Motor neuron (in vitro differentiated cells): ENCODE measurements around the gene TAF11L11. TPM values are rescaled to one million over a fixed set of nuclear protein-coding genes. Genes with fewer than 3 reads are reported as not detected.
"Not testable (repeated sequence)": the region's sequence is repeated elsewhere in the genome, so short reads cannot be mapped to it uniquely, and the experiment has no call there.

Experiments used
- ATAC-seq, 8 experiments: fragments of 200-7000 bp; cut with Tn5 transposase; replicated peaks in 6 of 8; 2 replicates each; pipeline ENCODE4 v1.8.0; 2021; ENCODE audit warnings: mild to moderate bottlenecking in 8 of 8, moderate library complexity in 8 of 8
- H3K27ac ChIP-seq, 2 donors: fragments of 250-450 bp; sonication (Bioruptor Pico); 2 replicates each; pipeline ENCODE4 v1.9.0; 2021; ENCODE audit warnings: antibody characterized with exemption in 2 of 2, mild to moderate bottlenecking in 2 of 2, moderate library complexity in 1 of 2
- H3K4me1 ChIP-seq, 2 donors: fragments of 250-450 bp; sonication (Bioruptor Pico); replicated peaks in 1 of 2; 2 replicates each; pipeline ENCODE4 v1.6.1; 2021; ENCODE audit warnings: antibody characterized with exemption in 2 of 2, mild to moderate bottlenecking in 2 of 2, moderate library complexity in 1 of 2
- H3K4me3 ChIP-seq, 5 donors: fragments of 250-450 bp; sonication (Bioruptor Pico); 2 replicates each; pipeline ENCODE4 v1.9.0; 2021; ENCODE audit warnings: antibody characterized with exemption in 5 of 5, mild to moderate bottlenecking in 5 of 5, moderate library complexity in 4 of 5
- WGBS, 10 experiments: fragments of 450-650 bp; shearing (Covaris generic); methylation state at CpG; one replicate each; pipeline ENCODE4 v1.0.0; 2022; 5-methylcytosine and 5-hydroxymethylcytosine counted together
- in situ Hi-C, 9 experiments: fragments of 400-800 bp; cut with MboI; loops; one replicate each; pipeline ENCODE4 v1.15.0; 2021; ENCODE audit warnings: low sequenced_read_pairs in 9 of 9, low pct_unique_long_range_greater_than_20kb in 2 of 9; ENCODE audit not compliant: unreplicated experiment in 9 of 9
- total RNA-seq, 8 experiments: library from RNA; unstranded; fragments of 300-600 nt; gene quantifications; 2 replicates each; pipeline versions ENCODE4 v1.2.3 to v1.2.4, GENCODE V29; 2022

The TAF11L11 gene
- under 1 TPM in 3 of 8 experiments, not detected in 5; 0.21 to 0.29 (median 0.24) TPM for total RNA-seq

- H3K4me1 ChIP-seq, H3K4me3 ChIP-seq, in situ Hi-C loops, H3K27ac ChIP-seq, ATAC-seq: not testable (repeated sequence)
- 32 to 90% (median 46%) methylated on average over 1 to 5 of the region's 6 CpGs; no CpG with 5 or more reads in 4 of the 10 experiments for WGBS, 10 experiments
These were observed at the start of gene TAF11L11 for GRCh38 chr5:17603880-17604279. TAF11L11 (plus strand) TSS chr5:17604183.

DNA sequence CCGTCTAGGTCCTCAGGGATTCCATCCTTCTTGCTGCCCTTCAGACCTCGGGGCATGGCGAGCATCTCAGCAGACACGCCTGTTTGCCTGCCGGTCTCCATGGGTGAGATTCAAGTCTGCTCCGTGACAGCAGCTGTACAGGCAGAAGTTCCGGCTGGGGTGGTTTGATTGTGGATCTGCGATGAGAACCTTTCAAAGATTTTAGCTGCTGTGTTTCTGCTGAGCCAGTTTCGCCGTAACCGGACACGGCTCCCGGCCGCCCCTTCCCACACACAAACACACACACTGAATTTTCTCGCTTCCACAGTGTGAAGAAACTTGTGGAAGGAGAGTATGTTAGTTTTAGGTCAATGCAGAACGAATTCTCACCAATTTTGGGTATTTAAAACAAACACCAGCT is 18.3 kb upstream of the TAF11L11 start, which contains the start of gene TAF11L7:
Gene TAF11L7, minus strand, starts transcription at position 101 of the 400 bp plus-strand sequence.
- WGBS, 10 experiments, result no CpG with 5 or more reads among the region's 16 CpGs
- H3K4me3 ChIP-seq, H3K27ac ChIP-seq, H3K4me1 ChIP-seq, in situ Hi-C loops, ATAC-seq: not testable (repeated sequence)

GRCh38 chr5:17590860-17591259 is 13.1 kb upstream of the TAF11L11 start, which contains the start of gene TAF11L8:
TAF11L8 (minus strand) TSS chr5:17590960.
- H3K4me3 ChIP-seq, ATAC-seq, H3K4me1 ChIP-seq, H3K27ac ChIP-seq, in situ Hi-C loops: not testable (repeated sequence)
- no CpG with 5 or more reads among the region's 16 CpGs for WGBS, 10 experiments

DNA sequence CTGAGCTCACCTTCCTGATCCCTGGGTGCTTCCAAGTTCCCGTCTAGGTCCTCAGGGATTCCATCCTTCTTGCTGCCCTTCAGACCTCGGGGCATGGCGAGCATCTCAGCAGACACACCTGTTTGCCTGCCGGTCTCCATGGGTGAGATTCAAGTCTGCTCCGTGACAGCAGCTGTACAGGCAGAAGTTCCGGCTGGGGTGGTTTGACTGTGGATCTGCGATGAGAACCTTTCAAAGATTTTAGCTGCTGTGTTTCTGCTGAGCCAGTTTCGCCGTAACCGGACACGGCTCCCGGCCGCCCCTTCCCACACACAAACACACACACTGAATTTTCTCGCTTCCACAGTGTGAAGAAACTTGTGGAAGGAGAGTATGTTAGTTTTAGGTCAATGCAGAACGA is 9.7 kb upstream of the TAF11L11 start, which contains the start of gene TAF11L9:
Gene TAF11L9, minus strand, starts transcription at position 140 of the 400 bp plus-strand sequence.
- ATAC-seq, in situ Hi-C loops, H3K27ac ChIP-seq, H3K4me1 ChIP-seq, H3K4me3 ChIP-seq: not testable (repeated sequence)
- no CpG with 5 or more reads among the region's 15 CpGs for whole genome bisulfite sequencing, 10 experiments

DNA sequence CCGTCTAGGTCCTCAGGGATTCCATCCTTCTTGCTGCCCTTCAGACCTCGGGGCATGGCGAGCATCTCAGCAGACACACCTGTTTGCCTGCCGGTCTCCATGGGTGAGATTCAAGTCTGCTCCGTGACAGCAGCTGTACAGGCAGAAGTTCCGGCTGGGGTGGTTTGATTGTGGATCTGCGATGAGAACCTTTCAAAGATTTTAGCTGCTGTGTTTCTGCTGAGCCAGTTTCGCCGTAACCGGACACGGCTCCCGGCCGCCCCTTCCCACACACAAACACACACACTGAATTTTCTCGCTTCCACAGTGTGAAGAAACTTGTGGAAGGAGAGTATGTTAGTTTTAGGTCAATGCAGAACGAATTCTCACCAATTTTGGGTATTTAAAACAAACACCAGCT is 6.3 kb upstream of the TAF11L11 start, which contains the start of gene TAF11L10:
Gene TAF11L10, minus strand, starts transcription at position 101 of the 400 bp plus-strand sequence.
- ATAC-seq, H3K4me3 ChIP-seq, H3K27ac ChIP-seq, H3K4me1 ChIP-seq, in situ Hi-C loops: not testable (repeated sequence)
- no CpG with 5 or more reads among the region's 15 CpGs for WGBS, 10 experiments

DNA sequence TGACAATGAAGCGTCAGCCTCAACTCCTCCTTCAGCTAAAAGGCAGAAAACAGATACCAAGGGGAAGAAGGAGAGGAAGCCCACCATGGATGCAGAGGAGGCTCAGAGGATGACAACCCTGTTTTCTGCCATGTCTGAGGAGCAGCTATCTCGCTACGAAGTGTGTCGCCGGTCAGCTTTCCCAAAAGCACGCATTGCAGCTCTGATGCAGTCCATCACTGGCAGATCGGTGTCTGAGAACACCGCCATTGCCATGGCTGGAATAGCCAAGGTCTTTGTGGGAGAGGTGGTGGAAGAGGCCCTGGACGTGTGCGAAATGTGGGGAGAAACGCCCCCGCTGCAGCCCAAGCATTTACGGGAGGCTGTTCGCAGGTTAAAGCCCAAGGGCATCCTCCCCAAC is 968 bp downstream of the TAF11L11 start:
- in situ Hi-C loops, result no loop called here
- no peak for ATAC-seq

DNA sequence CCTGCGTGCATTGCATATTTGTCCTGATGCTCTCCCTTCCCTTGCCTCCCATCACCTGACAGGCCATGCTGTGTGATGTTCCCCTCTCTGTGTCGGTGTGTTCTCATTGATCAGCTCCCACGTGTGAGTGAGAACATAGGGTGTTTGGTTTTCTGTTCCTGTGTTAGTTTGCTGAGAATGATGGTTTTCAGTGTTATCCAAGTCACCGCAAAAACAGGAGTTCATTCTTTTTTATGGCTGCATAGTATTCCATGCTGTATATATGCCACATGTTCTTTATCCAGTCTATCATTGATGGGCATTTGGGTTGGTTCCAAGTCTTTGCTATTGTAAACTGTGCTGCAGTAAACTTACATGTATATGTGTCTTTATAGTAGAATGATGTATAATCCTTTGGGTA is 3.5 kb downstream of the TAF11L11 start:
- H3K4me3 ChIP-seq, H3K4me1 ChIP-seq, H3K27ac ChIP-seq, in situ Hi-C loops, ATAC-seq: not testable (repeated sequence)
- 27 to 100% (median 83%) methylated on average over 1 to 4 of the region's 4 CpGs; no CpG with 5 or more reads in 3 of the 10 experiments for WGBS, 10 experiments

More for the DNA sequence above, 968 bp downstream of the TAF11L11 start:
- no peak overlapping the region for H3K27ac ChIP-seq
- no peaks in the 10 kb centered on the region for H3K4me1 ChIP-seq
- no peak overlapping the region for H3K4me3 ChIP-seq
- 20 to 100% (median 87%) methylated on average over 1 to 3 of the region's 14 CpGs; no CpG with 5 or more reads in 5 of the 10 experiments for WGBS, 10 experiments

DNA sequence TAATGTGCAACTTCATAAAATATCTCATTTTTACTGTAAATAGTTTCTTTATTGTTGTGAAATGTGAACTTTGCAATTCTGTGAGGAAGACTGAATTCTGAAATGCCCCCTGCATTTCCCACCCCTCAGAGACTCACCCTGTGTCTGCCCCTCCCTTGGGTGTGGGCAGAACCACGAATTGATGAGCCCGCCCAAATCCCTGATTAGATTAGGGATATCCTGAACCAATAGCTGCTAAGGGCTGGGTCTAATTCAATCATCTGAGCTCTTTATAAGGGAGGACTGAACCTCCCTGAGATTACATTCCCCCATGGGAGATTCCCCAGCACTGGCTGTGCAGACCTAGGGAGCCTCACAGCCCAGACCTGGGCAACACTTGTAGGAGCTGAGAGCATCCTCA is 6.1 kb downstream of the TAF11L11 start, which contains the start of gene TAF11L12:
Gene TAF11L12, plus strand, starts transcription at position 301 of the 400 bp plus-strand sequence.
- ATAC-seq, H3K27ac ChIP-seq, H3K4me1 ChIP-seq, in situ Hi-C loops, H3K4me3 ChIP-seq: not testable (repeated sequence)
- WGBS, 10 experiments, result 80 to 90% methylated on average over 1 to 2 of the region's 2 CpGs; no CpG with 5 or more reads in 8 of the 10 experiments

DNA sequence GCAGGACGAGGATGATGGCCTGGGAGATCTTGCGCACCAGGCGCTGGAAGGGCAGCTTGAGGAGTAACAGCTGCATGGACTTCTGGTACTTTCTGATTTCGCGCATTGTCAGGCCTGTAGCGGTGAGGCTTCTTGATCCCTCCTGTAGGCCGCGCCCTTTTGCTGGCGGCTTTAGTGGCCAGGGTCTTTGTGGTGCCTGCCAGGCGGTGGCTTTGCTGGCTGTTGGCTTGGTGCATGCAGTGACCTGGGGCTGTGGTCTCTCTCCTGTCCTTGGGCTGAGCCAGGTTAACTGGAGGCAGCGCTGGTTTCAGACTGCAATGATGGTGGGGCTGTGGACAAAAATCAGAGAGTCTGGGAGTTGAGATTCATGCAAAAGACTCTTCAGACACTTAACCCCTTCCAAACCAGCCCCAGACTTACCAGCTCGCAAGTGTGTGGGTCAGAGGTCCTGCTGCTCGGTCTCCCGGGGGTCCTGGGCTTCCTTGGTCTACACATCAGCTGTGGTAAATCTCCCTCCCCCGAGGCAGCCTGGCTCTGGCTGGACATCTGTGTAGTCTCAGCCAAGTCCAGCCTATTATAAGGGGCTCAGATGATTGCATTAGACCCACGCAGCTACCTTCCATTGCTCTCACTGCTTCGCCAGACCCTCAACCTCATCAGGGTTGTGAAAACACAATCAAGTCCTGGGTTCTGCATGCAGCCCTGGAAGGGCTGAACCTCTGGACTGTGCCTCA is 11.1 kb downstream of the TAF11L11 start:
- no peak overlapping the region for H3K27ac ChIP-seq
- H3K4me1 ChIP-seq, result no peaks in the 10 kb centered on the region
- 26 to 100% (median 86%) methylated on average over 1 to 7 of the region's 17 CpGs; no CpG with 5 or more reads in 5 of the 10 experiments for WGBS, 10 experiments
- no peak overlapping the region for H3K4me3 ChIP-seq
- in situ Hi-C loops, result no loop called here
- ATAC-seq, result no peak

GRCh38 chr5:17619354-17619753 is 15.4 kb downstream of the TAF11L11 start:
- WGBS, 10 experiments, result 0 to 100% (median 93%) methylated on average over 1 to 2 of the region's 3 CpGs; no CpG with 5 or more reads in 7 of the 10 experiments
- Histone ChIP-seq H3K4me1 (no peaks in the 10 kb centered on the region), H3K4me3 (no peak overlapping the region), H3K27ac (no peak overlapping the region)
- in situ Hi-C loops, result no loop called here
- no peak for ATAC-seq

DNA sequence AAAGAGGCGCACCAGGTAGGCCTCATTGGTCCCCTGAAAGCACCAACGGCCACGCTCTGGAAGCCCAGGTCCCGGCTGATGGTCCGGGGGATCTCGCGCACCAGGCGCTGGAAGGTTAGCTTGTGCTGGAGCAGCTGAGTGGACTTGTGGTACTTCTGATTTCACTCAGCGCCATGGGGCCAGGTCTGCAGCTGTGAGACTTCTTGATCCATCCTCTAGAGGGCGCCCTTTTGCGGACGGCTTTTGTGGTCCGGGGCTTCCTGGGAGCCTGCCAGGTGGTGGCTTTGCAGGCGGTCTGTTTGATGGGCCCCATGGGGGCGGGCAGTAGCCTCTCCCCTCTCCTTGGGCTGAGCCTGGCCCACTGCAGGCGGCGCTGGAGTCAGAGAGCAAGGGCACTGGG is 16.6 kb downstream of the TAF11L11 start:
- H3K4me1 ChIP-seq, result no peaks in the 10 kb centered on the region
- ATAC-seq, result no peak
- no peak overlapping the region for H3K4me3 ChIP-seq
- H3K27ac ChIP-seq, result no peak overlapping the region
- in situ Hi-C loops, result no loop called here
- WGBS, 10 experiments, result 55 to 95% (median 83%) methylated on average over 3 to 7 of the region's 17 CpGs; no CpG with 5 or more reads in 5 of the 10 experiments

DNA sequence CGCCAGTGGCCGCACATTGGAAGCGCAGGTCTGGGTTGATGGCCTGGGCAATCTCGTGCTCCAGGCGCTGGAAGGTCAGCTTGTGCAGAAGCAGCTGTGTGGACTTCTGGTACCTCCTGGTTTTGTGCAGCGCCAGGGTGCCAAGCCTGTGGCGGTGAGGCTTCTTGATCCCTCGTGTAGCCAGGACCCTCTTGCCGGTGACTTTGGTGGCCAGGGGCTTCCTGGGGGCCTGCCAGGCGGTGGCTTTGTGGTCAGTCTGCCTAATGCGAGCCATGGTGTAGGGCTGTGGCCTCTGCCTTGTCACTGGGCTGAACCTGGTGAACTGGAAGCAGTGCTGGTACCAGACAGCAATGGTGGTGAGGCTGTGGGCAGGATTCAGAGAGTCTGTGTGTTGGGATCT is 21.7 kb downstream of the TAF11L11 start:
- no peak for ATAC-seq
- Histone ChIP-seq H3K27ac (no peak overlapping the region), H3K4me3 (no peak overlapping the region), H3K4me1 (no peaks in the 10 kb centered on the region)
- WGBS, 10 experiments, result 36 to 95% (median 89%) methylated on average over 1 to 7 of the region's 11 CpGs; no CpG with 5 or more reads in 5 of the 10 experiments
- in situ Hi-C loops, result no loop called here

GRCh38 chr5:17631788-17632187 is 27.8 kb downstream of the TAF11L11 start, which contains the start of gene TAF11L13:
TAF11L13 (plus strand) TSS chr5:17632088.
- H3K4me3 ChIP-seq, H3K27ac ChIP-seq, H3K4me1 ChIP-seq, in situ Hi-C loops, ATAC-seq: not testable (repeated sequence)
- WGBS, 10 experiments, result no CpG with 5 or more reads among the region's 12 CpGs
